GM18870 (cell line): ENCODE data around the gene SHISA9.

Experiments
- ATAC-seq: cut with Tn5 transposase; IDR thresholded peaks from one replicate; pipeline ENCODE4 v1.9.1; 2021; ENCODE audit warnings: moderate library complexity; ENCODE audit not compliant: unreplicated experiment

Gene SHISA9

DNA sequence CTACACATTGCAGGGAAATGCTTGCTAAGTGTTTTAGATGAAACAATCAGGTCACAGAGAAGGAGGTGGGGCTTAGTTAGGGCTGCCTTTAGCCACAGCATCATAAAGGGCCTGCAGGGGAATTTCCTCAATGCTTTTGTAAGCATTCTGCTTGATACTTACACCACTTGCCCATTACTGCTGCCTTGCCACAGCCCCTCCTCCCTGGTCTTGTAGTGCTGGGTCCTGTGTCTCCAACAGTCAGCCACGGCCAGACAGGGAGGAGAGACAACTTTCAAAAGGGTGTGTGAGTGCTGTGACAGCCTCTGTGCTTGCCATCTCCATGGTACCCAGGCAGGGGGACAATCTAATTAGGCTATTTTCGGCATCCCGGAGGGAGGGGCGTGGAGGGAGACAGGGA is 111.2 kb downstream of the SHISA9 start:
- ATAC-seq = no peak

DNA sequence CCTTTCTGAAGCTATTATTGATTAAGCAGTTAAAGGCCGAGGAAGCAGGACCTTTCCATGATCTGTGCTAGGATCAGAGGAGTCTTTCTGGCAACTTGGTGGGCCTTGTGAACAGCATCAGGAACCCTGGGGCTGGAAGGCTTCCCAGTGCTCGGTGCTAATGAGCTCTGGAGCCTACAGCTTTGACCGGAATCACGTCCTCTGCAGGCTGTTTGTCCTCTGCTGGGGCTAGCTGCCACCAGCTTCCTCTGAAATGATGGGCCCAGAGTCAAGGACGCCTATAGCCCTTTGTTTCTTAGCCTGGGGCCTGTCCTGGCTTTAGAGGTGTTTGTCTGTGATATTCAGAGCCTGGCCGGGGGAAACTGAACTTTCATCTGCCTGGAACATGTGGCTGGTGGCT is 111.6 kb downstream of the SHISA9 start:
- no peak for ATAC-seq

DNA sequence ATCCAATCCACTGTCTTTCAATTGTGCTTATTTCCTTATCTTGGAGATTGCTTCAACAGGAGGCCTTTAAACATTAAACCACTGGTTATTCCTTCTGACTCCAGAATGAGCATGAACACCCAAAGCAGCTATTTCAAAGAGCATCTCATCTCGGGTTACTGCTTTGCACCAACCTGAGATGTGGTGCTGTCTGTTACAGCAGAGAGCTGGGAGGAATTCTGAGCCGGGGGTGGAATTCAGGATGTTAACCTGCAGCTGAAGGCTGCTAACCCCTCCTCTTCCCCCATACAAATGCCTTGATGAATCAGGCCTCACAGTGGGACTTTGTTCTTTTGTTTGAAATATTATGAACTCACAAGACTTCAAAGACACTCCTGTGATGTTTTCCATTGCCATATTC is 113.1 kb downstream of the SHISA9 start:
- no peak for ATAC-seq

- ATAC-seq = no peak
Measured at GRCh38 chr16:13018026-13018425, 116.6 kb downstream of the SHISA9 start.

DNA sequence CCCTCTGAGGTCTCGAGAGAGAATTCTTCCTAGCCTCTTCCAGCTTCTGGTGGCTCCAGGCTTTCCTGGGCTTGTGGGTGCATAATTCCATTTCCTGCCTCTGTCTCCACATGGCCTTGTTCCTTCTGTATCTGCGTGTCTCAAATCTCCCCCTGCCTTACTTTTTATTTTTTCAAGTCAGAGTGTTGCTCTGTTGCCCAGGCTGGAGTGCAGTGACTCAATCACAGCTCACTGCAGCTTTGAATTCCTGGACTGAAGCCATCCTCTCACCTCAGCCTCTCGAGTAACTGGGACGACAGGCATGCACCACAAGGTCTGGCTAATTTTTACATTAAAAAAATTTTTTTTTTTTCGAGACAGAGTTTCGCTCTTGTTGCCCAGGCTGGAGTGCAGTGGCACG is 120.6 kb downstream of the SHISA9 start:
- ATAC-seq = no peak

DNA sequence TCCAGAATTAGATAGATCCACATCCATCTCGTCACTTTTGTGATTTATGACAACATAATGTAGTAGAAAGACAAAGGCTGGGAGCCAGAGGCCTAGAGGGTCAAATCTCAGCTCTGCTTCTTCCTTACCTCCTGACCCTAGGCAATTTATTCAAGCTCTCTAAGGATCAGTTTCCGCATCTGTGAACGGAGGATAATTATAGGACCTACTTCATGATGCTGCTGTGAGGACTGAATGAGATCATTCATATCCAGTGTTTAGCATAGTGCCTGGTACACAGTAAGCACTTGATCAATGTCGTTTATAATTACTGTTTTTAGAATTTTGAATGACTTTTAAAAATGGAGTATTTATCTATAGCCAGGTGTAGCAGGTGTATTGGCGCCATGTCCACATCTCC is 128.4 kb downstream of the SHISA9 start:
- ATAC-seq = no peak

- ATAC-seq = no peak
Measured at GRCh38 chr16:13030769-13031168, 129.4 kb downstream of the SHISA9 start.

- no peak for ATAC-seq
Measured at GRCh38 chr16:13032911-13033310, 131.5 kb downstream of the SHISA9 start.

- ATAC-seq = no peak
Measured at GRCh38 chr16:13036600-13036999, 135.2 kb downstream of the SHISA9 start.

- no peak for ATAC-seq
Measured at GRCh38 chr16:13038591-13038990, 137.2 kb downstream of the SHISA9 start.

DNA sequence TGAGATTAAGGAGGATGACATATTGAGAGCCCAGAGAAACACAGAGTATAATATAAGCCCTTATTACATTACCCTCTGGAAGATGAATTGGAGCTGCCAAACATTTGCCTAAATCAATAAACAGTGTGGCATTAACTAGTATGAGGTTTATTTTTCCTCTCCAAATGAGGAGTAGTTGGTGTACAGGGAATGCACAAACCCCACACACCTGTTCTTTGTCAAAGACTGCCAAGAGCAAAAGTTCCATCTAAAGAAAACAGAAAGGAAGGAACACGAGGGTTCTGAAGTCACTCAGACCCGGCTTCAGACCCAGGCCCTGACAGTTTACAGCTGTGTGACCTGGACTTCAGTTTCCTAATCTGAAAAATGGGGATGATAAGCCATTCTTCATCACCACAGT is 138.1 kb downstream of the SHISA9 start:
- no peak for ATAC-seq

- ATAC-seq = no peak
Measured at GRCh38 chr16:13041180-13041579, 139.8 kb downstream of the SHISA9 start.

DNA sequence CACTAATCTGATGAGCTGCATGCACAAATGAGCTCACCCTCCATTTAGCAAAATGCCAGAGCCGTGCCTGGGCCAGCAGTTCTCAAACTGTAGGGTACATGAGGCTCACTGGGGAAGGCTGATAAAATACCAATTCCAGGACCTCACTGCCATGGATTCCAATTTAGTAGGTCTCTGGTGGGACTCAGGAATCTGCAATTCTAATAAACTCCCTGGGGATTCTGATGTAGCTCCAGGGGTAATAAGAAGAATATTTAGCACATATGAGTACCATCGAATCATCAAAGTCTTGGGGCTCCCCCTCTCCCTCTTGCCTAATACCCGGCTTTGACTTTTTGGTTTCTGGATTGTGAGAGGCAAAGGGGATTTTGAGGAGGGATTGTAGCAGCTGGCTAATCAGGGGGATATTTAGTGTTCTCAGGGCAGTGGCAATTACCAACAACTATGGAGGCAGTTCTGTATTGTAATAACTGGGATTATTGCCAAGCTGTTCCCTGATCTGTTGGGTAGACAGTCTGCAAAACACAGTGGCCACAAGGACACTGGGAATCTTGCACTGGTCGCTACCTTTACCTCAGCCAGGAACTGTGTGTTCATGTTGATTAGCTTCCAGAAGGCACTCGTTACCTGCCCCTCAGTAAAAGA is 140.4 kb downstream of the SHISA9 start:
- no peak for ATAC-seq

DNA sequence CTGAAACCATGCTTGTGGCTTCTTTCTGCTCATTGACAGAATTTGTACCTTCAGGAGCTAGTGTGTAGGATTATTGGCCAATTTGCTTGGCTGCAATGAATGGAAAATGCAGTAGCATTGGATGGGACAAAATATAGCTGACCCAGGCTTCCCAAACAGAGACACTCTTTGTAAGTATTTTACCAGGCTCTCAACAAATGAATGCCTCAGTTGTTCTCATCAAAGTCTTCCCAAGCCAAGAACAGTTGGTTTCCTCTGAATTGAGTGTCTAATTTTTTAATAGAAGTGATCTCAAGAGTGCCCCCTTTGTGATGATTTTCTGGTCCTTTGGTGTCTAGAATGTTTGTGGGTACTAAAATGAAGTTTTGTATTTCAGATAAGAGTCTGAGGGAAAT is 140.9 kb downstream of the SHISA9 start:
- no peak for ATAC-seq

- ATAC-seq = no peak
Measured at GRCh38 chr16:13046061-13046821, 144.8 kb downstream of the SHISA9 start.

DNA sequence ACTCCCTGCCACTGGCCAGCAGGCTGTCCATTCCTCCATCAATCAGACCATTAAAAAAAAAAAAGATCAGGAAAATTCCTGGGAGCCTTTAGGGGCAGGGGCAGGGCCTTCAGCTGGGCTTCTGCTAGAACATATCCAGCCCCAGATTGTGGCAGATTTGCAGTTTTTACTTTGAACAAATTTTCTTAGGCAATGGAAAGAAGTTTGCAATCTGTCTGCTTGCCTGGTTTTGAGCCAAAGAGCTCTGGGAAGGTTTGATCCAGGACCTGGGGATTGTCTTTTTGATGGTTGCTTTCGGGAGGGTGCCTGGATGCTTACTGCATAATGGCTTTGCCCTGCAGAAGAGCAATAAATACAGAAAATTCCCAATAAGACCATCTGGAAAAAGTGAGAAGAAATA is 145.9 kb downstream of the SHISA9 start:
- ATAC-seq = no peak

DNA sequence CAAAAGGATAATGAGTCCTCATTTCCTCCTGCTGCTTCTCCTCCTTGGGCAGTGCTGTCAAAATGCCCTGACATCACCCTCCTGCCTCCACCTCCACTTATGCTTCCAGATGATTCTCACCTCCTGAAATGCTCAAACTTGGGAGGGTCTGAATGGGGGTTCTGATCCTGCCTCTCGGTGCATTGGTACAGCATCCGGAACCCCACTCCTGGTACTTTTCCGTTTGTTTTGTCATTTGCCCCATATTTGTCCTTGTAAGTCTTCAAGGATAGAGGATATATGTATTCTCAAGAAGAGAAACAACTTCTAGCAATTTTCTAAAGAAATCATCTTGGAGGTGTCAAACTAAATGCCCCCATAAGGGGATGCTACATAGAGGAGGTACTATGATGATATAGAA is 148.3 kb downstream of the SHISA9 start:
- no peak for ATAC-seq

GRCh38 chr16:13052431-13052830 is 151.0 kb downstream of the SHISA9 start:
- ATAC-seq = no peak

DNA sequence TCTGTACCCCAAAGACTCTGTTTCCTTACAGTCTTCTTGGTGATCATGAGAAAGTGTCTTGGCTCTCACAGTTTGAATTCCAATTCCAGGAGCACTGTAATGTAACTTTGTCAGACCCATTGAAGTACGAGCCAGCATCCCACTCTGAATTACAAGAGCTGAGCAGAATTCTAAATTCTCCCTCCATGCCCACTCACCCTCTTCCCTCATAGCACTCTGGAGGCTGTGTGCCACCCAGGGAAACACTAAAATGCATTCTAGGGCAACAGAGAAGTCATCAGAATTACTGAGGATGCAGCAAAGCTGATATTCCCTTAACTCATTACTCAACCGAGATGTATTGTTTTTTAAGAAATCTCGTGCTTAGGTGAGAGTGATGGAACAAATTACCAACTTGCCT is 154.1 kb downstream of the SHISA9 start:
- ATAC-seq = no peak

DNA sequence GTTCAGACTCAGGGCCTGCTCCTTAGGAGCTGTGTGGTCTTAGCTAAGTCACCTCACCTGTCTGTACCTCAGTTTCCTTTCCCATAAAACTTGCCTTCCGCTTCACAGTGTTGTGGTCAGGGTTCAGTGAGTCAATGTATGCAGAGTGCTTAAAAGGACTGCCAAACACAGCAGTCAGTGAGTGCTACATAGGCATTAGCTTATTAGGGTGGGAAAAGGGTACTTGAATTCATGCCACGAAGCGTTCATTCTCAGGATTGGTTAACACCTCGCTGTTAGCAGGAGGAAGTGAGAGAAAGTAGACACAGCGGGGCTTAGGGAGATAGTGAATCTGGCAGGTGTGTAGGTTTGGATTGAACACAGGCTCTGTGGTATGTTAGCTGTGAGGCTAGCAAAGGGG is 155.2 kb downstream of the SHISA9 start:
- ATAC-seq = no peak

GRCh38 chr16:13060932-13061331 is 159.5 kb downstream of the SHISA9 start:
- no peak for ATAC-seq

DNA sequence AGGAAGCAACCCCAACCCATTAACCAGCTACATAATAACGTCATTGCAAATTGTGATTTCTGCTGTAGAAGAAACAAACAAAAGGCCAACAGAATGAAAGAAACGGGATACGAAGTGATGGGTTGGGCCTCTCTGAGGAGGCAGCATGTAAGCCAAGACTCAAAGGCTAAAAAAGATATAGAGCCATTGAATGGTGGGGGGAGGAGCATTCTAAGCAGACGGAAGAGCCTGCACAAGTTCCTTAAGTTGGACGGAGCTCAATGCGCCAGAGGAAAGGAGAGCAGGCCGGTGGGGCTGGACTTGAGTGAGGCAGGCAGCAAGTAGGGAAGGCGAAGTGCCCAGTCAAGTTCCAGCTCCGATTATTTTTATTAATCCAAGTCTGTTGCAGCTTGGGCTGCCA is 160.3 kb downstream of the SHISA9 start:
- ATAC-seq = no peak

GRCh38 chr16:13062219-13062618 is 160.8 kb downstream of the SHISA9 start:
- ATAC-seq = no peak
